WTC11 (cell line): ENCODE results near the gene ANKRD11. TPM values are rescaled to one million over a fixed set of nuclear protein-coding genes. Genes with fewer than 3 reads are reported as not detected.

ENCODE experiments used
- ATAC-seq: fragments of 200-7000 bp; cut with Tn5 transposase; 2 replicates; pipeline ENCODE4 v1.10.0; 2021; ENCODE audit warnings: mild to moderate bottlenecking, moderate library complexity
- CTCF ChIA-PET: fragments of 300-600 bp; sonication (Branson Sonifier 250); formaldehyde crosslinking; loops from one replicate; lab custom pipeline; 2021; ENCODE audit warnings: antibody characterized with exemption; lab: Charles Lee
- POLR2A ChIA-PET: fragments of 350-600 bp; sonication (Branson Sonifier 250); formaldehyde crosslinking; loops from one replicate; lab custom pipeline; 2021; ENCODE audit warnings: antibody characterized with exemption; lab: Charles Lee
- DNase-seq: peaks from one replicate; pipeline ENCODE4 v3.0.0; 2021; ENCODE audit warnings: low spot score
- H3K27ac Mint-ChIP-seq: 2 replicates; pipeline ENCODE4 v1.8.0; 2021; ENCODE audit warnings: mixed read lengths
- H3K27me3 Mint-ChIP-seq: 2 replicates; pipeline ENCODE4 v1.8.0; 2021; ENCODE audit warnings: low read depth, mild to moderate bottlenecking, moderate library complexity, mixed read lengths
- H3K36me3 Mint-ChIP-seq: 2 replicates; pipeline ENCODE4 v1.8.0; 2021; ENCODE audit warnings: mixed read lengths
- H3K4me1 Mint-ChIP-seq: 2 replicates; pipeline ENCODE4 v1.8.0; 2022; ENCODE audit warnings: mixed read lengths
- H3K4me3 Mint-ChIP-seq: 2 replicates; pipeline ENCODE4 v1.8.0; 2021; ENCODE audit warnings: mild to moderate bottlenecking, moderate library complexity, mixed read lengths
- H3K9me3 Mint-ChIP-seq: 2 replicates; pipeline ENCODE4 v1.8.0; 2021; ENCODE audit warnings: mixed read lengths
- ETV6 ChIP-seq: sonication (generic); formaldehyde crosslinking; IDR thresholded peaks from 2 replicates; pipeline ENCODE4 v1.8.1; 2022; ENCODE audit warnings: mild to moderate bottlenecking, missing genetic modification reagents
- FOXP1 ChIP-seq: sonication (generic); formaldehyde crosslinking; IDR thresholded peaks from 2 replicates; pipeline ENCODE4 v1.8.0; 2022; ENCODE audit warnings: missing genetic modification reagents, mild to moderate bottlenecking, moderate library complexity, borderline replicate concordance
- GABPB1 ChIP-seq: sonication (generic); formaldehyde crosslinking; IDR thresholded peaks from 2 replicates; pipeline ENCODE4 v1.8.1; 2023; ENCODE audit warnings: mild to moderate bottlenecking, missing genetic modification reagents
- IRF1 ChIP-seq: sonication (generic); formaldehyde crosslinking; IDR thresholded peaks from 2 replicates; pipeline ENCODE4 v1.8.0; 2023; ENCODE audit warnings: missing genetic modification reagents
- NFATC4 ChIP-seq: fragments of 250-450 bp; sonication (Bioruptor Pico); IDR thresholded peaks from 2 replicates; pipeline ENCODE4 v1.9.0; 2021; ENCODE audit warnings: mild to moderate bottlenecking
- OVOL2 ChIP-seq: fragments of 250-450 bp; sonication (Bioruptor Pico); IDR thresholded peaks from 2 replicates; pipeline ENCODE4 v1.9.0; 2021; ENCODE audit warnings: mild to moderate bottlenecking, borderline replicate concordance
- PRDM15 ChIP-seq: sonication (generic); formaldehyde crosslinking; IDR thresholded peaks from 2 replicates; pipeline ENCODE4 v1.8.0; 2022; ENCODE audit warnings: missing genetic modification reagents
- RELA ChIP-seq: sonication (generic); formaldehyde crosslinking; IDR thresholded peaks from 2 replicates; pipeline ENCODE4 v1.8.1; 2022; ENCODE audit warnings: missing genetic modification reagents, mild to moderate bottlenecking, borderline replicate concordance
- SOX15 ChIP-seq: fragments of 250-450 bp; sonication (Bioruptor Pico); IDR thresholded peaks from 2 replicates; pipeline ENCODE4 v1.9.0; 2021; ENCODE audit warnings: mild to moderate bottlenecking
- ZNF138 ChIP-seq: sonication (generic); formaldehyde crosslinking; conservative IDR thresholded peaks from 2 replicates; pipeline ENCODE4 v1.8.1; 2022; ENCODE audit warnings: mild to moderate bottlenecking, moderate library complexity, missing genetic modification reagents
- ZNF219 ChIP-seq: sonication (generic); formaldehyde crosslinking; IDR thresholded peaks from 2 replicates; pipeline ENCODE4 v1.8.0; 2023; ENCODE audit warnings: missing genetic modification reagents, mild to moderate bottlenecking, borderline replicate concordance
- ZNF232 ChIP-seq: sonication (generic); formaldehyde crosslinking; IDR thresholded peaks from 2 replicates; pipeline ENCODE4 v1.8.0; 2022; ENCODE audit warnings: mild to moderate bottlenecking, missing genetic modification reagents
- ZNF281 ChIP-seq: sonication (generic); formaldehyde crosslinking; IDR thresholded peaks from 2 replicates; pipeline ENCODE4 v1.8.0; 2023; ENCODE audit warnings: mild to moderate bottlenecking, missing genetic modification reagents
- ZNF396 ChIP-seq: fragments of 250-450 bp; sonication (Bioruptor Pico); IDR thresholded peaks from 2 replicates; pipeline ENCODE4 v1.8.0; 2021; ENCODE audit warnings: mild to moderate bottlenecking, moderate library complexity, borderline replicate concordance
- ZNF532 ChIP-seq: fragments of 250-450 bp; sonication (Bioruptor Pico); IDR thresholded peaks from 2 replicates; pipeline ENCODE4 v1.9.0; 2021; ENCODE audit warnings: mild to moderate bottlenecking, borderline replicate concordance
- total RNA-seq: library from RNA; stranded (reverse); gene quantifications from 3 replicates; pipeline ENCODE4 v1.2.3, GENCODE V29; 2021
- TF ChIP-seq, protein P1 (sequence below): fragments of 250-450 bp; sonication (Bioruptor Pico); IDR thresholded peaks from 2 replicates; pipeline ENCODE4 v2.1.2; 2022; ENCODE audit warnings: mild to moderate bottlenecking, moderate library complexity
- TF ChIP-seq, protein P2 (sequence below): fragments of 250-450 bp; sonication (Bioruptor Pico); IDR thresholded peaks from 2 replicates; pipeline ENCODE4 v1.8.0; 2021; ENCODE audit warnings: mild to moderate bottlenecking
- TF ChIP-seq, protein P3 (sequence below): sonication (generic); formaldehyde crosslinking; IDR thresholded peaks from 2 replicates; pipeline ENCODE4 v1.8.1; 2023; ENCODE audit warnings: mild to moderate bottlenecking, missing genetic modification reagents, moderate library complexity
- TF ChIP-seq, protein P4 (sequence below): sonication (generic); formaldehyde crosslinking; IDR thresholded peaks from 2 replicates; pipeline ENCODE4 v1.8.1; 2022; ENCODE audit warnings: low read depth, mild to moderate bottlenecking, moderate library complexity, missing genetic modification reagents, borderline replicate concordance

The ANKRD11 gene
- total RNA-seq, 1 experiment from 2014 or later, result 184 TPM

GRCh38 chr16:89248196-89248982 is 242.0 kb downstream of the ANKRD11 start:
- no peaks in the 10 kb centered on the region for H3K4me1 Mint-ChIP-seq
- ATAC-seq (peak; percentile 2; the same call in 1 of the 2 replicates), DNase-seq (peak; percentile 37)
- ChIA-PET POLR2A (interaction anchor here (0.6 kb wide), 1 partner anchor 247 kb away, joined by 5 read pairs; no protein-coding TSS in a partner anchor), CTCF (interaction anchor here (1.3 to 1.6 kb wide), 3 partner anchors 77 to 309 kb away, joined by 5 to 9 read pairs (median 8); partner anchors contain the start of gene CDH15)
- H3K27ac Mint-ChIP-seq, result no peak overlapping the region
- TF ChIP-seq ZNF396 (CRISPR knock-in tag) (no peak), ZNF232 (CRISPR knock-in tag) (no peak), NFATC4 (no peak), ZNF281 (CRISPR knock-in tag) (no peak), ZNF532 (CRISPR knock-in tag) (no peak), ZNF138 (no peak), ETV6 (CRISPR knock-in tag) (no peak), OVOL2 (no peak), SOX15 (CRISPR knock-in tag) (no peak), FOXP1 (CRISPR knock-in tag) (no peak), ZNF219 (CRISPR knock-in tag) (no peak), PRDM15 (CRISPR knock-in tag) (no peak), RELA (CRISPR knock-in tag) (no peak), GABPB1 (CRISPR knock-in tag) (no peak), IRF1 (CRISPR knock-in tag) (no peak)
- TF ChIP-seq, protein P1, sequence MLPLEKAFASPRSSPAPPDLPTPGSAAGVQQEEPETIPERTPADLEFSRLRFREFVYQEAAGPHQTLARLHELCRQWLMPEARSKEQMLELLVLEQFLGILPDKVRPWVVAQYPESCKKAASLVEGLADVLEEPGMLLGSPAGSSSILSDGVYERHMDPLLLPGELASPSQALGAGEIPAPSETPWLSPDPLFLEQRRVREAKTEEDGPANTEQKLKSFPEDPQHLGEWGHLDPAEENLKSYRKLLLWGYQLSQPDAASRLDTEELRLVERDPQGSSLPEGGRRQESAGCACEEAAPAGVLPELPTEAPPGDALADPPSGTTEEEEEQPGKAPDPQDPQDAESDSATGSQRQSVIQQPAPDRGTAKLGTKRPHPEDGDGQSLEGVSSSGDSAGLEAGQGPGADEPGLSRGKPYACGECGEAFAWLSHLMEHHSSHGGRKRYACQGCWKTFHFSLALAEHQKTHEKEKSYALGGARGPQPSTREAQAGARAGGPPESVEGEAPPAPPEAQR (CRISPR knock-in tag), result no peak
- TF ChIP-seq, protein P2, sequence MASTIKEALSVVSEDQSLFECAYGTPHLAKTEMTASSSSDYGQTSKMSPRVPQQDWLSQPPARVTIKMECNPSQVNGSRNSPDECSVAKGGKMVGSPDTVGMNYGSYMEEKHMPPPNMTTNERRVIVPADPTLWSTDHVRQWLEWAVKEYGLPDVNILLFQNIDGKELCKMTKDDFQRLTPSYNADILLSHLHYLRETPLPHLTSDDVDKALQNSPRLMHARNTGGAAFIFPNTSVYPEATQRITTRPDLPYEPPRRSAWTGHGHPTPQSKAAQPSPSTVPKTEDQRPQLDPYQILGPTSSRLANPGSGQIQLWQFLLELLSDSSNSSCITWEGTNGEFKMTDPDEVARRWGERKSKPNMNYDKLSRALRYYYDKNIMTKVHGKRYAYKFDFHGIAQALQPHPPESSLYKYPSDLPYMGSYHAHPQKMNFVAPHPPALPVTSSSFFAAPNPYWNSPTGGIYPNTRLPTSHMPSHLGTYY (CRISPR knock-in tag), result no peak
- TF ChIP-seq, protein P3, sequence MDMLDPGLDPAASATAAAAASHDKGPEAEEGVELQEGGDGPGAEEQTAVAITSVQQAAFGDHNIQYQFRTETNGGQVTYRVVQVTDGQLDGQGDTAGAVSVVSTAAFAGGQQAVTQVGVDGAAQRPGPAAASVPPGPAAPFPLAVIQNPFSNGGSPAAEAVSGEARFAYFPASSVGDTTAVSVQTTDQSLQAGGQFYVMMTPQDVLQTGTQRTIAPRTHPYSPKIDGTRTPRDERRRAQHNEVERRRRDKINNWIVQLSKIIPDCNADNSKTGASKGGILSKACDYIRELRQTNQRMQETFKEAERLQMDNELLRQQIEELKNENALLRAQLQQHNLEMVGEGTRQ (CRISPR knock-in tag), result no peak
- TF ChIP-seq, protein P4, sequence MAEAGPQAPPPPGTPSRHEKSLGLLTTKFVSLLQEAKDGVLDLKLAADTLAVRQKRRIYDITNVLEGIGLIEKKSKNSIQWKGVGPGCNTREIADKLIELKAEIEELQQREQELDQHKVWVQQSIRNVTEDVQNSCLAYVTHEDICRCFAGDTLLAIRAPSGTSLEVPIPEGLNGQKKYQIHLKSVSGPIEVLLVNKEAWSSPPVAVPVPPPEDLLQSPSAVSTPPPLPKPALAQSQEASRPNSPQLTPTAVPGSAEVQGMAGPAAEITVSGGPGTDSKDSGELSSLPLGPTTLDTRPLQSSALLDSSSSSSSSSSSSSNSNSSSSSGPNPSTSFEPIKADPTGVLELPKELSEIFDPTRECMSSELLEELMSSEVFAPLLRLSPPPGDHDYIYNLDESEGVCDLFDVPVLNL (CRISPR knock-in tag), result no peak
- H3K4me3 Mint-ChIP-seq, result peak overlapping the region; percentile 78
- peaks cover 8% of the 10 kb centered on the region for H3K36me3 Mint-ChIP-seq
- peaks cover 39% of the 10 kb centered on the region for H3K27me3 Mint-ChIP-seq
- H3K9me3 Mint-ChIP-seq, result peaks cover 11% of the 10 kb centered on the region
